OCI-LY7 (cell line): ENCODE results near the gene ISYNA1. TPM values are rescaled to one million over a fixed set of nuclear protein-coding genes. Genes with fewer than 3 reads are reported as not detected.

ENCODE experiments used
- BruUV-seq: library from RNA; stranded (reverse); fragments of 400-500 nt; replicated peaks from 2 replicates; lab custom pipeline; 2021; lab: Mats Ljungman, UMichigan
- CTCF ChIA-PET: fragments of 300-600 bp; sonication (Branson Sonifier 250); formaldehyde crosslinking; loops from one replicate; lab custom pipeline; 2022; ENCODE audit warnings: antibody characterized with exemption; ENCODE audit not compliant: unreplicated experiment; lab: Charles Lee
- POLR2A ChIA-PET: fragments of 300-600 bp; sonication (Branson Sonifier 250); formaldehyde crosslinking; loops from one replicate; lab custom pipeline; 2022; ENCODE audit warnings: antibody characterized with exemption; lab: Charles Lee
- DNase-seq: peaks from one replicate; pipeline ENCODE4 v3.0.0-alpha.2; 2015; ENCODE audit warnings: low spot score
- H2AFZ ChIP-seq: fragments of 200-600 bp; sonication (generic), shearing (Covaris generic); 2 replicates; pipeline ENCODE4 v1.6.1; 2014; ENCODE audit warnings: mild to moderate bottlenecking, antibody characterized with exemption, low read length, moderate library complexity
- H3K27ac ChIP-seq: fragments of 200-600 bp; sonication (generic); 2 replicates; pipeline ENCODE4 v1.5.1; 2014; ENCODE audit warnings: mixed run types, low read depth, mild to moderate bottlenecking, moderate library complexity, low read length, inconsistent platforms; ENCODE audit not compliant: poor library complexity, severe bottlenecking
- H3K36me3 ChIP-seq: fragments of 200-600 bp; sonication (generic); 2 replicates; pipeline ENCODE4 v1.6.1; 2014; ENCODE audit warnings: mild to moderate bottlenecking, antibody characterized with exemption, low read length, moderate library complexity, mixed read lengths; ENCODE audit not compliant: insufficient read depth
- H3K4me1 ChIP-seq: fragments of 200-600 bp; sonication (generic); 2 replicates; pipeline ENCODE4 v1.5.1; 2014; ENCODE audit warnings: mild to moderate bottlenecking, low read length; ENCODE audit not compliant: insufficient read depth, poor library complexity, severe bottlenecking
- H3K4me2 ChIP-seq: fragments of 200-600 bp; sonication (generic); 2 replicates; pipeline ENCODE4 v1.6.1; 2014; ENCODE audit warnings: mild to moderate bottlenecking, low read length
- H3K4me3 ChIP-seq: fragments of 200-600 bp; sonication (generic); 2 replicates; pipeline ENCODE4 v1.5.1; 2014; ENCODE audit warnings: mild to moderate bottlenecking, low read depth, low read length; ENCODE audit not compliant: poor library complexity, severe bottlenecking
- H3K79me2 ChIP-seq: fragments of 200-600 bp; sonication (generic); 2 replicates; pipeline ENCODE4 v1.6.1; 2016; ENCODE audit warnings: low read depth, mild to moderate bottlenecking, low read length, moderate library complexity, mixed read lengths; ENCODE audit not compliant: insufficient read depth
- H3K9me2 ChIP-seq: fragments of 200-600 bp; sonication (generic); 2 replicates; pipeline ENCODE4 v1.6.1; 2016; ENCODE audit warnings: mild to moderate bottlenecking, low read length, mixed read lengths; ENCODE audit not compliant: insufficient read depth
- H3K9me3 ChIP-seq: fragments of 200-600 bp; sonication (generic); 2 replicates; pipeline ENCODE4 v1.6.1; 2014; ENCODE audit warnings: mild to moderate bottlenecking, mixed run types, low read length, mixed read lengths
- H4K20me1 ChIP-seq: fragments of 200-600 bp; sonication (generic); 2 replicates; pipeline ENCODE4 v1.6.1; 2014; ENCODE audit warnings: mild to moderate bottlenecking, antibody characterized with exemption, low read length, moderate library complexity, mixed read lengths; ENCODE audit not compliant: insufficient read depth
- EZH2phosphoT487 ChIP-seq: fragments of 200-600 bp; sonication (generic); IDR thresholded peaks from 2 replicates; pipeline ENCODE4 v1.6.1; 2018; ENCODE audit warnings: low read depth, borderline replicate concordance, mild to moderate bottlenecking, mixed run types, antibody characterized with exemption, low read length, moderate library complexity, mixed read lengths
- intact Hi-C: fragments of 100-400 bp; cut with micrococcal nuclease; formaldehyde crosslinking; loops from one replicate; pipeline ENCODE4 v1.10.0; 2022; ENCODE audit not compliant: unreplicated experiment
- total RNA-seq, 2 experiments: library from RNA; depleted of rRNA in 1 of 2; stranded (reverse); fragments of >200 nt in 1 of 2; shearing (Covaris generic) in 1 of 2; gene quantifications; 2 replicates each; pipeline ENCODE4 v1.2.3, GENCODE V29; 2014 to 2022
- TF ChIP-seq, protein P1 (sequence below): fragments of 200-600 bp; sonication (generic); conservative IDR thresholded peaks from 2 replicates; pipeline ENCODE4 v1.5.1; 2014; ENCODE audit warnings: mild to moderate bottlenecking, antibody characterized with exemption, low read length, moderate library complexity, mixed read lengths

ISYNA1 gene
- total RNA-seq, 2 experiments from 2014 or later, result 1.8 to 8.9 TPM

DNA sequence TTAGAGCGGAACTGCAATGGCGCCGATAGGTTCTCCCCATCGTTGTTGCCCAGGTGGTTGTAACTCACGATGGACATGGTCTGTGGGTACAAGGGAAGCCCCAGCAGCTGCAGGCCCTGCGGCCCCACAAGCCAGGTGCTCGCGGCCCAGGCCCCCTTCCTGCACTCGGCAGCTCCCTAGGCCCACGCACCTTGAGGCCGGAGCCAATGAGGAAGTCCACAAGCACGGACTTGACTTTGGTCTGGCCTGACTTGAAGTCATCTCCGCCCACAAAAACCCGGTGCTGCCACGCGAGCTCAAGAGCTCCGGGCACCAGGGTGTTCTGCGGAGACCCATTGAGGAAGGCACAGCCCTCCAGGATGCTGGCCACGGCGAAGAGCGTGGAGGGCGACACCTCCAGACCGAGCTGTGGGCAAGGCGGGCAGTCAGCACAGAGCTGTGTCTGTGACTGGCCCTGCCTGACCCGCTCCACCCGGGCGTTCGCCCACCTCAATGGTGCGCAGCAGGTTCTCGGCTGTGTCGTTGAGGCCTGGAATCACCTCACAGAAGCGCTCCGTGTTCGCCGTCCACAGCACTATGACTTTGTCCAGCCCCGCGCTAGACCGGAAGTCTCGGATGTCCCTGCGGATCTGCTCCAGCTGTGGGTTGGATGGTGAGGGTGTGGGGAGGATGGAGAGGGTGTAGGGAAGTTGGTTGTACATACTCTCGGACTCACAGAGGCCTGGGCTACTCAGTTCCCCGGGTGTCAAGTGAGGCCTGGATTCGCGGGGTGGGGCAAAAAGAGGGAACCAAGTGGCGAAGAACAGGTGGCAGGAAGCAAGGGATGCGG, 1.9 kb downstream of the ISYNA1 start:
- H3K79me2 ChIP-seq, result no peaks in the 10 kb centered on the region
- intact Hi-C loops, result no loop called here
- POLR2A ChIA-PET, result no interaction called here

DNA sequence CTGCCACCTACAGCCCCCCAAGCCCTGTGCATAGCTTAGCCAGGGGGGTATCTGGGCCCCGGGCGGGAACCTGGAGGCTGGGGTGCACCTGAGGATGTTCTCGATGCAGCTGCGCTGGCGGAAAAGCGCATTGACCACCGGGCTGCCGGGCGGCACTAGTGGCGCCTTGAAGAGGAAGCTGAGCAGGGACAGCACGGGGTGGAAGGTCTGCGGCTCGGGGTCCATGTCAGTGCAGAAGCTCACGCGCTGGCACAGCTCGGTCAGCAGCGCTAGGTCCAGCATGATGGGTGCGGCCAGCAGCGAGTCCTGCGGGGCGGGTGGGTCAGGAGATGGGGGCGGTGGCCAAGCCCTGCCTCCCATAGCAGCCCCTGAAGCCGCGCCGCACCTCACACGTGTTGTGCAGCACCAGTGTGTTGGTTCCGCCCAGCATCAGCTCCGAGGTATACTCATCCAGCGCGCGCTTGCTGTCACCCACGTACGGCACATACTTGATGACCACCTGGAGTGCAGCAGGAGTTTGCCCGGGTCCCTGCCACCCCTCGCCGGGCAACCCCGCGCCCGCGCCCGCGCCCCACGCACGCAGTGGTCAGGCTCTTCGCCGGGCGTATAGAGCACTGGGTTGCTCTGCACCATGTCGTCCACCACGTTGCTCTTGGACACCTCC, 2.6 kb downstream of the ISYNA1 start:
- BruUV-seq, result no TSS peak
- H3K4me2 ChIP-seq, result no peak overlapping the region
- peaks cover 20% of the 10 kb centered on the region for H3K4me1 ChIP-seq
- no peaks in the 10 kb centered on the region for H3K9me3 ChIP-seq
- no peaks in the 10 kb centered on the region for H3K36me3 ChIP-seq
- H3K4me3 ChIP-seq, result no peak overlapping the region
- intact Hi-C loops, result no loop called here
- no peak overlapping the region for H2AFZ ChIP-seq
- H3K79me2 ChIP-seq, result no peaks in the 10 kb centered on the region
- TF ChIP-seq, protein P1, sequence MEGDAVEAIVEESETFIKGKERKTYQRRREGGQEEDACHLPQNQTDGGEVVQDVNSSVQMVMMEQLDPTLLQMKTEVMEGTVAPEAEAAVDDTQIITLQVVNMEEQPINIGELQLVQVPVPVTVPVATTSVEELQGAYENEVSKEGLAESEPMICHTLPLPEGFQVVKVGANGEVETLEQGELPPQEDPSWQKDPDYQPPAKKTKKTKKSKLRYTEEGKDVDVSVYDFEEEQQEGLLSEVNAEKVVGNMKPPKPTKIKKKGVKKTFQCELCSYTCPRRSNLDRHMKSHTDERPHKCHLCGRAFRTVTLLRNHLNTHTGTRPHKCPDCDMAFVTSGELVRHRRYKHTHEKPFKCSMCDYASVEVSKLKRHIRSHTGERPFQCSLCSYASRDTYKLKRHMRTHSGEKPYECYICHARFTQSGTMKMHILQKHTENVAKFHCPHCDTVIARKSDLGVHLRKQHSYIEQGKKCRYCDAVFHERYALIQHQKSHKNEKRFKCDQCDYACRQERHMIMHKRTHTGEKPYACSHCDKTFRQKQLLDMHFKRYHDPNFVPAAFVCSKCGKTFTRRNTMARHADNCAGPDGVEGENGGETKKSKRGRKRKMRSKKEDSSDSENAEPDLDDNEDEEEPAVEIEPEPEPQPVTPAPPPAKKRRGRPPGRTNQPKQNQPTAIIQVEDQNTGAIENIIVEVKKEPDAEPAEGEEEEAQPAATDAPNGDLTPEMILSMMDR, result no peak
- TF ChIP-seq EZH2phosphoT487, result no peak
- H4K20me1 ChIP-seq, result no peaks in the 10 kb centered on the region
- no peak overlapping the region for H3K27ac ChIP-seq
- ChIA-PET POLR2A (no interaction called here), CTCF (no interaction called here)
- DNase-seq, result no peak
- H3K9me2 ChIP-seq, result no peaks in the 10 kb centered on the region

More for the DNA sequence above, 1.9 kb downstream of the ISYNA1 start:
- CTCF ChIA-PET, result no interaction called here
- H3K4me1 ChIP-seq, result peaks cover 20% of the 10 kb centered on the region
- H2AFZ ChIP-seq, result no peak overlapping the region
- no peak overlapping the region for H3K4me2 ChIP-seq
- no peak overlapping the region for H3K27ac ChIP-seq
- no TSS peak for BruUV-seq
- no peaks in the 10 kb centered on the region for H3K36me3 ChIP-seq
- no peaks in the 10 kb centered on the region for H3K9me2 ChIP-seq
- DNase-seq, result no peak
- no peaks in the 10 kb centered on the region for H4K20me1 ChIP-seq
- no peaks in the 10 kb centered on the region for H3K9me3 ChIP-seq
- TF ChIP-seq EZH2phosphoT487, result no peak
- TF ChIP-seq, protein P1, result no peak
- H3K4me3 ChIP-seq, result no peak overlapping the region
